ENCODE measurements around the gene COG8. TPM values are rescaled to one million over a fixed set of nuclear protein-coding genes. Genes with fewer than 3 reads are reported as not detected.

The COG8 gene
- total and polyA plus RNA-seq, 2 donors from 2014 or later = 33.8 to 49.5 TPM

- Histone ChIP-seq H3K9me3 (ENCODE audit: control insufficient read depth in 2 of 3, insufficient read depth in 1 of 3, low read length in 3 of 3) (no peaks in the 10 kb centered on the region), H3K9ac (ENCODE audit: low read length in 3 of 3) (no peak overlapping the region), H3K27ac (ENCODE audit: low read depth in 2 of 2, low read length in 2 of 2) (no peak overlapping the region), H3K36me3 (ENCODE audit: control insufficient read depth in 2 of 3, insufficient read depth in 3 of 3, low read length in 3 of 3) (peaks cover 2 to 29% (median 14%) of the 10 kb centered on the region in 3 donors), H3K4me3 (ENCODE audit: low read length in 3 of 3) (no peak overlapping the region), H3K27me3 (ENCODE audit: control insufficient read depth, insufficient read depth, low read length) (no peaks in the 10 kb centered on the region), H3K4me1 (ENCODE audit: control insufficient read depth in 2 of 3, insufficient read depth in 2 of 3, low read depth in 1 of 3, low read length in 3 of 3) (peaks cover 0 to 5% (median 3%) of the 10 kb centered on the region in 3 donors)
- intact Hi-C loops (cut with DNase I) = no loop called here
- TF ChIP-seq, protein P1, sequence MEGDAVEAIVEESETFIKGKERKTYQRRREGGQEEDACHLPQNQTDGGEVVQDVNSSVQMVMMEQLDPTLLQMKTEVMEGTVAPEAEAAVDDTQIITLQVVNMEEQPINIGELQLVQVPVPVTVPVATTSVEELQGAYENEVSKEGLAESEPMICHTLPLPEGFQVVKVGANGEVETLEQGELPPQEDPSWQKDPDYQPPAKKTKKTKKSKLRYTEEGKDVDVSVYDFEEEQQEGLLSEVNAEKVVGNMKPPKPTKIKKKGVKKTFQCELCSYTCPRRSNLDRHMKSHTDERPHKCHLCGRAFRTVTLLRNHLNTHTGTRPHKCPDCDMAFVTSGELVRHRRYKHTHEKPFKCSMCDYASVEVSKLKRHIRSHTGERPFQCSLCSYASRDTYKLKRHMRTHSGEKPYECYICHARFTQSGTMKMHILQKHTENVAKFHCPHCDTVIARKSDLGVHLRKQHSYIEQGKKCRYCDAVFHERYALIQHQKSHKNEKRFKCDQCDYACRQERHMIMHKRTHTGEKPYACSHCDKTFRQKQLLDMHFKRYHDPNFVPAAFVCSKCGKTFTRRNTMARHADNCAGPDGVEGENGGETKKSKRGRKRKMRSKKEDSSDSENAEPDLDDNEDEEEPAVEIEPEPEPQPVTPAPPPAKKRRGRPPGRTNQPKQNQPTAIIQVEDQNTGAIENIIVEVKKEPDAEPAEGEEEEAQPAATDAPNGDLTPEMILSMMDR (IDR thresholded peaks at IDR 0.05; ENCODE audit: borderline replicate concordance, extremely low read depth, insufficient read depth) = no peak
- no peak for DNase-seq
- FAIRE-seq = no peak
Observed at GRCh38 chr16:69382421-69382820, 43.1 kb upstream of the COG8 start.

GRCh38 chr16:69381231-69381630 lies 41.9 kb upstream of the COG8 start:
- no peak overlapping the region for H3K27ac ChIP-seq (ENCODE audit: low read depth in 2 of 2, low read length in 2 of 2)
- no peak overlapping the region for H3K4me3 ChIP-seq (ENCODE audit: low read length in 3 of 3)
- H3K36me3 ChIP-seq (ENCODE audit: control insufficient read depth in 2 of 3, insufficient read depth in 3 of 3, low read length in 3 of 3) = peaks cover 2 to 29% (median 14%) of the 10 kb centered on the region in 3 donors
- H3K27me3 ChIP-seq (ENCODE audit: control insufficient read depth, insufficient read depth, low read length) = no peaks in the 10 kb centered on the region
- no peak for DNase-seq
- intact Hi-C loops (cut with DNase I) = no loop called here
- H3K9ac ChIP-seq (ENCODE audit: low read length in 3 of 3) = no peak overlapping the region
- TF ChIP-seq, protein P1 (IDR thresholded peaks at IDR 0.05; ENCODE audit: borderline replicate concordance, extremely low read depth, insufficient read depth) = no peak
- no peak for FAIRE-seq
- no peaks in the 10 kb centered on the region for H3K9me3 ChIP-seq (ENCODE audit: control insufficient read depth in 2 of 3, insufficient read depth in 1 of 3, low read length in 3 of 3)
- H3K4me1 ChIP-seq (ENCODE audit: control insufficient read depth in 2 of 3, insufficient read depth in 2 of 3, low read depth in 1 of 3, low read length in 3 of 3) = peaks cover 0 to 5% (median 3%) of the 10 kb centered on the region in 3 donors

- DNase-seq (no peak), FAIRE-seq (no peak)
- Histone ChIP-seq H3K27me3 (ENCODE audit: control insufficient read depth, insufficient read depth, low read length) (no peaks in the 10 kb centered on the region), H3K4me3 (ENCODE audit: low read length in 3 of 3) (no peak overlapping the region), H3K4me1 (ENCODE audit: control insufficient read depth in 2 of 3, insufficient read depth in 2 of 3, low read depth in 1 of 3, low read length in 3 of 3) (no peaks in the 10 kb centered on the region), H3K36me3 (ENCODE audit: control insufficient read depth in 2 of 3, insufficient read depth in 3 of 3, low read length in 3 of 3) (peaks cover 2 to 29% (median 14%) of the 10 kb centered on the region in 3 donors), H3K27ac (ENCODE audit: low read depth in 2 of 2, low read length in 2 of 2) (no peak overlapping the region), H3K9ac (ENCODE audit: low read length in 3 of 3) (no peak overlapping the region), H3K9me3 (ENCODE audit: control insufficient read depth in 2 of 3, insufficient read depth in 1 of 3, low read length in 3 of 3) (no peaks in the 10 kb centered on the region)
- intact Hi-C loops (cut with DNase I) = no loop called here
- TF ChIP-seq, protein P1 (IDR thresholded peaks at IDR 0.05; ENCODE audit: borderline replicate concordance, extremely low read depth, insufficient read depth) = no peak
Observed at GRCh38 chr16:69378760-69379159, 39.4 kb upstream of the COG8 start.

- Histone ChIP-seq H3K36me3 (ENCODE audit: control insufficient read depth in 2 of 3, insufficient read depth in 3 of 3, low read length in 3 of 3) (peaks cover 2 to 29% (median 14%) of the 10 kb centered on the region in 3 donors), H3K27ac (ENCODE audit: low read depth in 2 of 2, low read length in 2 of 2) (no peak overlapping the region), H3K9me3 (ENCODE audit: control insufficient read depth in 2 of 3, insufficient read depth in 1 of 3, low read length in 3 of 3) (no peaks in the 10 kb centered on the region), H3K9ac (ENCODE audit: low read length in 3 of 3) (no peak overlapping the region), H3K4me1 (ENCODE audit: control insufficient read depth in 2 of 3, insufficient read depth in 2 of 3, low read depth in 1 of 3, low read length in 3 of 3) (no peaks in the 10 kb centered on the region), H3K27me3 (ENCODE audit: control insufficient read depth, insufficient read depth, low read length) (no peaks in the 10 kb centered on the region), H3K4me3 (ENCODE audit: low read length in 3 of 3) (no peak overlapping the region)
- TF ChIP-seq, protein P1 (IDR thresholded peaks at IDR 0.05; ENCODE audit: borderline replicate concordance, extremely low read depth, insufficient read depth) = no peak
- FAIRE-seq = no peak
- no peak for DNase-seq
- intact Hi-C loops (cut with DNase I) = no loop called here
Observed at GRCh38 chr16:69378036-69378435, 38.7 kb upstream of the COG8 start.
